HG03097 (cell line): ENCODE measurements around the gene ANKRD18B.
"Not testable (repeated sequence)": the region's sequence is repeated elsewhere in the genome, so short reads cannot be mapped to it uniquely, and the experiment has no call there.

Source experiments
- ATAC-seq: cut with Tn5 transposase; IDR thresholded peaks from one replicate; pipeline ENCODE4 v1.9.1; 2021; ENCODE audit not compliant: unreplicated experiment, low FRiP score

Gene ANKRD18B

DNA sequence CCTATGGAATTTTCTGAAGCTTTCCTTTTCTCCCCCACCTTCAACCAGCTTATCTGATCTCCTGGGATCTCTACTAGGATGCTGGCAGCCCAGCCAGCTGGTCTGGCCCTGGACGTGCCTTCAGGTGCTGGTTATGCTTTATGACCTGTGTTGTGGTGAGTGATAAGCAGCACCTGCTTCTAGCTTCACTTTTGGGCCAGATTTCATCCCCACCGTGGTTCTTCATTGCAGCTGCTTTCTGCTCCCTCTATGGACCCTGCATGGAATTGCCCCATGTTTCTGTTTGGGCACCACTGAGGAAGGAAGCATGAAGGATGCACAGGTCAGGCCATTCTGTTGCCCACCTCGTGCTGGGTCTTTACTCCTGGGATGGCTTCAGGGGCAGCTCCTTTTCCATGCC, 80.2 kb downstream of the ANKRD18B start:
- not testable (repeated sequence) for ATAC-seq

DNA sequence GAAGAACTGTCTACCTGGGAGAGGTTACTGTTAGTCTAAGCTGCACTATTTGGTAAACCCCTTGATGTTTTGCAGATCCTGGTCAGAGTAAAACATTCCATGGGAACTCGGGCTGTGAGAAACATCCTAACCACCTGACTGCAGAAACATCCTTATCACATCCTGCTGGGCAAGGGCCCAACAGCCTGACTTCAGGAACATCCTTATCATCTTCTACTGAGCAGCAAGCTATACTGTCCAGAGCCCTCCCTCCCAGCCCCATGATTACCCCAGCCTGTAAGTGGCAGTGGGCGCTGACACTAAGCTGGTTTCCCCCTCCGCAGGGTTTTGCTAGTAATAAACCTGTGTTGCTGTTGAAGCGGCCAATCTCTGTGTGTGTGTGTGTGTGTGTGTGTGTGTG, 80.9 kb downstream of the ANKRD18B start:
- not testable (repeated sequence) for ATAC-seq

DNA sequence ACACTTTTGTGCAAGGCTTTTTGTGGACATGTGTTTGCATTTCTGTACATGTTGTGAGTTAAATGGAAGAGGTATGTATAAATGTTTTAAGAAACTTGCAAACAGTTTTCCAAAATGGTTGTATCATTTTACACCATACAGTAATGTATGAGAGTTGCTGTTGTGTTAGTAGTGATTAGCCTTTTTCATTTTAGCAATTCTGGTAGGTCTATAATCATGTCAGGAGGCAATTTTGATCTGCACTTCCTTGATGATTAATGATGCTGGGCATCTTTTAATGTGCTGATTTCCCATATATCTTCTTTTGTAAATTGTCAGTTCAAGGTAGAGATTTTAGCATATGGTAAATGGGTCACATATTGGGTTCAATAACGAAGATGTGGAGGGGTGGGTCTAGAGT, 87.3 kb downstream of the ANKRD18B start:
- ATAC-seq, result no peak

DNA sequence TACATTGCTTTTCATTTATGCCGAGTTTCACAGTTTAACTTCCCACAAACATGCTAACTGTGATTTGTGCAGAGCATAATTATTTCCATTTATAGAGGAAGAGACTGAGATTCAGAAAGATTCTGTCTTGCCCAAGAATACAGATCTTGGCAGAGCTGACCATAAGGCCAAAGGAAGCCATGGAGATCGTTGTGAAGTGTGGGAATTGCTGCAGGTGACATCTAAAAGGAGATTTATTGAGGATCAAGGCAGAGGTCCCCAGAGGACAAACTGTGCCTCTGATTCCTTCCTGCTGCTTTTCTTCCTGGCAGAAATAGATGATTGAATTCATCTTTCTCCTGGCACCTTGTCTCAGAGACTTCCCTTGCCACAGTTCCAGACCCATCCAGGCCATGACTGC, 88.4 kb downstream of the ANKRD18B start:
- ATAC-seq, result not testable (repeated sequence)

DNA sequence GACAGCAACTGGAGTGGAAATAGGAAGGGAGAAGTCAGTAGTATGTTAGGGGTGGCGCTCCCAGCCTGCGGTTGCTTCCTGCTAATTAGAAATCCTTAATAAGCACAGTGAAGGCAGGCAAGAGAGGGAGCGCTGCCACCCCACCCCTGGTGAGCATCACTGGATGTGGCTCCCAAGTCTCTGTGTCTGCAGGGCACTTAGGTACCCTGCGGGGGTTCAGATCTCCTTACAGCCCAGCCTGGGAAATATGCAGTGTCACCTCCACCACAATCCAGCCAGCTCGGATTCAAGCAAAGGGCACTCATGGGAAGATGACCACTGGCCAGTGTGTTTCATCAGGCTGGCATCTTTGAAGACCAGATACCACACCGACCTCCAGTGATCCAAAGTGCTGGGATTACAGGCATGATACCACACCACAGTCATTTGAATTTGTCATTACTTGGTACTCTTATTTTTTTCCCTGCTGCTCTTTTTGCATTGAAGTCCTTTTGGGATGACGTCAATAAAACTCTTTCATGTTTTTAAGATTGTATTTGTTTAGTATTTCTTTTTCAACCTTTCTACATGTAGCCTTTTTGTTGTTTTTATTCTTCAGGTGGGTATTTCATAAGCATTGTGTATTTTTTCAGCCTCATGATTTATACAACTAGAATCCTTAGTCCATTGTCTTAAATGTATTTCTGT, 90.1 kb downstream of the ANKRD18B start:
- ATAC-seq, result no peak

DNA sequence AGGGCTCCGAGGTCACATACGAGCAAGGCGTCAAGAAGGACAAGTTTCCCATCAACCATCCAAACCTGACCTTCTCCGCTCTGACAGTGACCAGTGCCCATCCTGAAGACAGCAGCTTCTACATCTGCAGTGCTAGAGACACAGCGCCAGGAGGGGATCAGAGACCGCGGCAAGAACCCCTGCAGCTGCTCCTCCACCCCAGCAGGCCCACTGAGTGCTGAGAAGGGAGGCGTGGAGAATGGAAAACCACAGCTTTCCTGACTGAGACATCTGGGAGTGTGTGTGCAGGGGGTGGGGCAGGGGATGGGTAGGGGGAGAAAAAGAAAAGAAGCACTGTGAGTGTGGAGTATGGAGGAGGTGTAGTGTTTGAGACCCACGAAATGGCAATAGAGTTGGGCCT, 94.3 kb downstream of the ANKRD18B start:
- ATAC-seq, result not testable (repeated sequence)

DNA sequence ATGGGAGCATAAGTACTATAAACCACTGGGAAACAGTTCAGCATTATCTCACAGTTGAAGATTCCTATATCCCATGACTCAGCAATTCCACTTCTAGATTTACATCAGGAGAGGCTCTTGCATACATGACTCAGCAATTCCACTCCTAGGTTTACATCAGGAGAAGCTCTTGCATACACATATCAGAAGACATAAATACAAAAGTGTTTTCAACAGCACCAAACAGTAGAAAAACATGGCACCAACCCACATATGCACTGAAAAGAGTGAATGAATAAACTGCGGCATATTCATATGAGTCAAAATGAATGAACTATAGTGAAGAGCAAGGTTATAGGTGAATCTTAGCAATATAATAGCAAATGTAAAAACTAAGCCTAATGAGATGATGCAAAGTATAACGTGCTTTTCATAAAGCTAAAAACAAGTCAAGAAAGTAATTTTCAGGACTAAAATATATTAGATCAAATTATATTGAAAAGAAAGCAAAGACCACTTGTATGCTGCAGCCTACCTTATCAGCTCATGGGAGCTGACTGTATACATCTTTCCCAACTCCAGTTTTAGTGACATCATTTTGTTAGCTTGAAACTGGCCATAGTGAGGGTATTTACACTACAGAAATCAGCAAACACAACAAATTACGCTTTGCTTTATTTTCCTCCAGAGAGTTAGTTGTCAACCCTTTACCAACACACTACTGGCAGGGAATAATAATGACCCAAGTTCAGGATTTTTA, 95.8 kb downstream of the ANKRD18B start:
- no peak for ATAC-seq

DNA sequence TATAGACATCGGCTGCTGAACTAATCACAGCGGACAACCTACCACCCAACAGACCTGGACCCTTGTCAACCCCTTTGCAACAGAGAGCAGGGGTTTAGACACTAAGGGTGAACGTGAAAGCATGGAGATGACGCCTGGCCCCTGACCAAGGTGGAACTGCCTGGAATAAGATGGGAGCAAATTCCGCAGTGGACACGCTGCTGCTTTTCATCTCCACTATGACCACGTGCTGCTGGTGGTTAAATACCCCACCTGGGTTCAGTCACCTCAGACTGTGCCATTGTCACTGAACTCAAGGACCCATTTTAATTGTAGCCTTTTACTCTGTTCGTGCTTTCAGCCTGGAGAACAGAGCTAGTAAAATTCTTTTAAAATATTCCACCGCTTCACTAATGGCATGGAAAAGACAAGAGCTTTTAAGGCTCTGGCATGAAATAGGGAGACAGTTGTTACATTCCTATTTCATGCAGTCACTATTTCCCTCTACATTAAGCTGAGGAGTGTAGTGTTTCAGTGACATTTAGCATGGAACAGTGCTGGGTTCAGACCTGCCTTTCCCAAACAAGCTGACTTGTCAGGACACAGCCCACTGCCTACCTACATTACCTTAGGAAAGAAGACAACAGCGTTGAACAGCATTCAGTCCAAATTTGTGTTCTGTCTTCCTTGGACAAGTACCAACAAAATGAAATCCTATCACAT, 96.8 kb downstream of the ANKRD18B start:
- ATAC-seq, result no peak
